Neural cell (in vitro differentiated cells): ENCODE measurements around the gene SH3RF2.

ENCODE experiments used
- CTCF ChIP-seq: fragments of 450-650 bp; IDR thresholded peaks from 2 replicates; pipeline ENCODE4 v1.5.1; 2014; ENCODE audit warnings: antibody characterized with exemption, mild to moderate bottlenecking, moderate library complexity; ENCODE audit not compliant: poor library complexity, severe bottlenecking
- EZH2 ChIP-seq: fragments of 200-600, 300-800 bp; shearing (Covaris generic), sonication (generic); IDR thresholded peaks from 2 replicates; pipeline ENCODE4 v1.6.1; 2014; ENCODE audit warnings: antibody characterized with exemption, low read length, borderline replicate concordance, mild to moderate bottlenecking; ENCODE audit not compliant: insufficient read depth, poor library complexity, severe bottlenecking
- MXI1 ChIP-seq: fragments of 450-650 bp; conservative IDR thresholded peaks from 2 replicates; pipeline ENCODE4 v1.6.1; 2014; ENCODE audit warnings: antibody characterized with exemption, mild to moderate bottlenecking; ENCODE audit not compliant: poor library complexity, severe bottlenecking
- RAD21 ChIP-seq: fragments of 450-650 bp; conservative IDR thresholded peaks from 2 replicates; pipeline ENCODE4 v1.6.1; 2014; ENCODE audit warnings: antibody characterized with exemption, mild to moderate bottlenecking, moderate library complexity
- TAF1 ChIP-seq: IDR thresholded peaks from 2 replicates; pipeline ENCODE4 v1.6.1; 2012; ENCODE audit warnings: low read depth

GRCh38 chr5:145908206-145908960 lies 28.0 kb upstream of the SH3RF2 start:
- TF ChIP-seq RAD21 (peak; percentile 65), CTCF (peak; percentile 70), EZH2 (no peak), MXI1 (no peak), TAF1 (no peak)
